Psoas muscle (tissue), 8 donors: ENCODE data around the gene GFPT1. TPM values are rescaled to one million over a fixed set of nuclear protein-coding genes. Genes with fewer than 3 reads are reported as not detected.

Source experiments
- ATAC-seq, 4 donors: fragments of 200-7000 bp; cut with Tn5 transposase; one replicate each; pipeline ENCODE4 v1.9.1; 2020; ENCODE audit warnings: moderate library complexity in 3 of 4, mild to moderate bottlenecking in 2 of 4
- DNase-seq, 2 donors: peaks; one replicate each; pipeline ENCODE4 v3.0.0-alpha.2; 2020
- H3K27ac ChIP-seq: fragments of 200-600 bp; one replicate; pipeline ENCODE4 v1.8.0; 2022
- H3K27me3 ChIP-seq, 3 donors: fragments of 200-600 bp in 1 of 3; one replicate each; pipeline versions ENCODE4 v1.6.1 to v1.8.0; 2013 to 2022; ENCODE audit warnings: low read length in 2 of 3, mild to moderate bottlenecking in 2 of 3, moderate library complexity in 1 of 3; ENCODE audit not compliant: insufficient read depth in 3 of 3
- H3K36me3 ChIP-seq, 2 donors: fragments of 200-600 bp in 1 of 2; one replicate each; pipeline versions ENCODE4 v1.6.1 to v1.8.0; 2013 to 2022; ENCODE audit warnings: low read depth in 1 of 2, mild to moderate bottlenecking in 1 of 2, moderate library complexity in 1 of 2; ENCODE audit not compliant: insufficient read depth in 1 of 2
- H3K4me1 ChIP-seq: fragments of 200-600 bp; one replicate; pipeline ENCODE4 v1.8.0; 2022
- H3K4me3 ChIP-seq: fragments of 200-600 bp; one replicate; pipeline ENCODE4 v1.8.0; 2022; ENCODE audit warnings: mild to moderate bottlenecking
- H3K9me3 ChIP-seq: fragments of 200-600 bp; one replicate; pipeline ENCODE4 v1.8.0; 2022
- WGBS, 3 donors: extraction: QIAGEN DNeasy Blood & Tissue Kit; methylation state at CpG; one replicate each; pipeline versions ENCODE4 v1.1.6 to v1.1.7; 2013; 5-methylcytosine and 5-hydroxymethylcytosine counted together
- intact Hi-C, 2 donors: fragments of 100-400 bp; cut with DNase I; formaldehyde crosslinking; loops; one replicate each; pipeline versions ENCODE4 v1.11.0 to v1.14.2; 2022
- polyA plus RNA-seq, 3 donors: library from polyadenylated mRNA; stranded (reverse); fragments of 200-250 nt; gene quantifications; one replicate each; pipeline ENCODE4 v1.2.3, GENCODE V29; 2013
- total RNA-seq, 4 donors: library from RNA; stranded (reverse); fragmentation: NEBNext Ultra II Directional in 2 of 4; extraction: Animal tissue kit (Norgen Biotek cat#: 25700) in 2 of 4; gene quantifications; one replicate each; pipeline versions ENCODE4 v1.2.1 to v1.2.4, GENCODE V29; 2021 to 2023
- TF ChIP-seq, protein P1 (sequence below): fragments of 200-600 bp; IDR thresholded peaks from one replicate; pipeline ENCODE4 v1.8.0; 2022; ENCODE audit warnings: antibody characterized with exemption
- donor health status: healthy with polysubstance abuse.
- donor health status: DM: no; HTN: no; CAD: no; lungs with moderate emphysema.
- donor health status: Bipolar disorder and iron deficiency.
- donor health status: healthy.
- donor health status: DM: yes; HTN: yes; CAD: no.
- donor health status: DM: no; HTN: no; CAD: no.
- donor health status: DM: no; HTN: no; CAD: no.
- donor health status: DM: yes; HTN: yes; CAD: no.

The GFPT1 gene
- total and polyA plus RNA-seq, 7 donors: 5.7 to 34.5 (median 19.8) TPM

DNA sequence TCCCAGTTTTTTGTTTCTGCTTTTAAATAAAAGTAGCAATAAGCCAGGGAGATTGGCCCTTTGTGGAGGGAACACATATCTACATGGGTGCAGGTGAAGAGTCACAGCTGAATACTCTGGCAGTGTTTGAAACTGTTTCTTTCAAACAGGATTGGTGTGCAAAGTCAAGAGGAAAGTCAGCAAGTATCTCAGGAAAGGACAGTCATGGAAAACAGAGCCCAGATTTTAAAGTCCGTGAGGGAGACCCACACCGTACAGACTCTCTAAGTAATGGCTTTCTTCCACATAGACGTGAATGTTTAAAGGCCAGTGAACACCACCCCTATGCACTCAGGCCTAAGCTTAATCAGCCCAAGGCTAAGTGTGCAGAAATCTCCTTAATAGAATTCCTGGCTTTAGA lies 95.3 kb downstream of the GFPT1 start:
- Histone ChIP-seq H3K4me3 (no peak overlapping the region), H3K4me1 (no peaks in the 10 kb centered on the region), H3K27ac (no peak overlapping the region), H3K27me3 (no peaks in the 10 kb centered on the region), H3K9me3 (no peaks in the 10 kb centered on the region), H3K36me3 (no peaks in the 10 kb centered on the region)
- TF ChIP-seq, protein P1, sequence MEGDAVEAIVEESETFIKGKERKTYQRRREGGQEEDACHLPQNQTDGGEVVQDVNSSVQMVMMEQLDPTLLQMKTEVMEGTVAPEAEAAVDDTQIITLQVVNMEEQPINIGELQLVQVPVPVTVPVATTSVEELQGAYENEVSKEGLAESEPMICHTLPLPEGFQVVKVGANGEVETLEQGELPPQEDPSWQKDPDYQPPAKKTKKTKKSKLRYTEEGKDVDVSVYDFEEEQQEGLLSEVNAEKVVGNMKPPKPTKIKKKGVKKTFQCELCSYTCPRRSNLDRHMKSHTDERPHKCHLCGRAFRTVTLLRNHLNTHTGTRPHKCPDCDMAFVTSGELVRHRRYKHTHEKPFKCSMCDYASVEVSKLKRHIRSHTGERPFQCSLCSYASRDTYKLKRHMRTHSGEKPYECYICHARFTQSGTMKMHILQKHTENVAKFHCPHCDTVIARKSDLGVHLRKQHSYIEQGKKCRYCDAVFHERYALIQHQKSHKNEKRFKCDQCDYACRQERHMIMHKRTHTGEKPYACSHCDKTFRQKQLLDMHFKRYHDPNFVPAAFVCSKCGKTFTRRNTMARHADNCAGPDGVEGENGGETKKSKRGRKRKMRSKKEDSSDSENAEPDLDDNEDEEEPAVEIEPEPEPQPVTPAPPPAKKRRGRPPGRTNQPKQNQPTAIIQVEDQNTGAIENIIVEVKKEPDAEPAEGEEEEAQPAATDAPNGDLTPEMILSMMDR: no peak
- ATAC-seq (no peak), DNase-seq (no peak)
- intact Hi-C loops: no loop called here
- WGBS, 3 donors: 60 to 82% (median 75%) methylated on average over 3 of the region's 3 CpGs

DNA sequence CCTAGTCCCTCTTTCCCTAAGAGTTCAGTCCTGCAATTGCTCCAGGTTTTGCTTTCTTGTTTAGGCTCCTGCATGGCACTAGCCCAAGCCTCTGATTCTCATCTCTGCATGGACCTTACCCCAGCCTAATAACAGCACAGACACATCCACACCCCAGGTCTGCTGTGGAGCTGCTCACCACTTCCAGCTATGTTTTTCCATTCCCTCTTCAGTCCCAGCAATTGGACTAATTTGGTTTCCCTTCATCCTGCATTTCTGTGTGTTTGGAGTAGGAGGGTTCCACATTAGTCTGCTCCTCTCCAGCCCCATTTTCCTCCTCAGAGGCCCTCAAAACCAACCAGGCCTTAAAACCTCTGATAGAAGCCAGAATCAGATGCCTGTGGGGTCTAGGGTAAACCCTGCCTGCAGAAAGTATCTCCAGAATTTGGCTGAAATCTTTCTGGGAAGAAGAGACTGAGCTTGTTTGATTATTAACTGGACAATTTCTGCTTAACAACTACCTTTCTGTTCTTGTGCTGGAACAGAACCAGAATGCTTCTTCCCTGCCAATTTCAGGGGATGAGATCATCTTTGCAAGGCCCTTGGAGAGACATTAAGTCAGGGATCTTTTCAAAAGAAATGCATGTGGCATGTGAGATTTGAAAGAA lies 95.9 kb downstream of the GFPT1 start:
- intact Hi-C loops: no loop called here
- H3K4me1 ChIP-seq: no peaks in the 10 kb centered on the region
- no peaks in the 10 kb centered on the region for H3K9me3 ChIP-seq
- ATAC-seq: no peak
- H3K36me3 ChIP-seq: no peaks in the 10 kb centered on the region
- DNase-seq: no peak
- H3K27me3 ChIP-seq: no peaks in the 10 kb centered on the region
- TF ChIP-seq, protein P1: no peak
- H3K4me3 ChIP-seq: no peak overlapping the region
- no peak overlapping the region for H3K27ac ChIP-seq

DNA sequence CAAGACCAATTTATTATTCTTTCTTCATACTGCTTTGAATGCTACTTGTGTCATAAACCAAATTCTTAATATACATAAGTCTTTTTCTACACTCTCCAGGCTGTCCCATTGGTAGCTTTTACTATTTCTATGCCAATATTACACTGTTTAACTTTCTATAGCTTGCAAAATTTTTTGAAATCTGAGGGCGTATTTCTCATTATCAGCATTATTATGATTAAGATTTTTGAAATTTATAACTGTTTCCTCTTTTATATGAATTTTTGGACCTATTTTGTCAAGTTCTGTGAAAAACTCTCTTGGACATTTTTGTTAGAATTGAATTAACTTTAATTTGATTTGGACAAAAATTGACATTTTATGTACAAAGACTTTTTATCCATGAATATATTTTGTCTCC lies 98.6 kb downstream of the GFPT1 start:
- DNase-seq (no peak), ATAC-seq (no peak)
- intact Hi-C loops: no loop called here
- Histone ChIP-seq H3K9me3 (no peaks in the 10 kb centered on the region), H3K4me3 (no peak overlapping the region), H3K27me3 (no peaks in the 10 kb centered on the region), H3K27ac (no peak overlapping the region), H3K36me3 (no peaks in the 10 kb centered on the region), H3K4me1 (no peaks in the 10 kb centered on the region)
- TF ChIP-seq, protein P1: no peak
- WGBS, 3 donors: 94 to 100% (median 100%) methylated on average over 1 of the region's 1 CpG

DNA sequence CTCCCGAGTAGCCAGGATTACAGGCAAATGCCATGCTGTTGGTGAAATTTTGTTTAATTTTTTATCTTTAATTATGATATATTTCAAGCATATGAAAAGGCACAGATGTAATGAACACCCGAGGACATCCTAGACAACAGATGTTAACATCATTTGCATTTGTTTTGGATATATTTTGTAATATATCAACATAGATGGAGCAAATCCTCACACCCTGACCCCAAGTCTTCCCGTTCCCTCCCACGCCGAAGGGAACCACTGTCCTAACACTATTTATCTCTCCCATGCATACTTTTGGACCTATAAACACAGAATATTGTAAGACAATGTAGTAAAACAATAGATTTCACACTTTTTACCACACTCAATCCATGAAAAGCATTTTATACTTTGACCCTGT lies 99.5 kb downstream of the GFPT1 start:
- Histone ChIP-seq H3K36me3 (no peaks in the 10 kb centered on the region), H3K4me1 (no peaks in the 10 kb centered on the region), H3K9me3 (no peaks in the 10 kb centered on the region), H3K27me3 (no peaks in the 10 kb centered on the region), H3K27ac (no peak overlapping the region), H3K4me3 (no peak overlapping the region)
- no peak for ATAC-seq
- 75 to 88% (median 83%) methylated on average over 5 of the region's 5 CpGs for WGBS, 3 donors
- intact Hi-C loops: no loop called here
- TF ChIP-seq, protein P1: no peak
- DNase-seq: no peak

DNA sequence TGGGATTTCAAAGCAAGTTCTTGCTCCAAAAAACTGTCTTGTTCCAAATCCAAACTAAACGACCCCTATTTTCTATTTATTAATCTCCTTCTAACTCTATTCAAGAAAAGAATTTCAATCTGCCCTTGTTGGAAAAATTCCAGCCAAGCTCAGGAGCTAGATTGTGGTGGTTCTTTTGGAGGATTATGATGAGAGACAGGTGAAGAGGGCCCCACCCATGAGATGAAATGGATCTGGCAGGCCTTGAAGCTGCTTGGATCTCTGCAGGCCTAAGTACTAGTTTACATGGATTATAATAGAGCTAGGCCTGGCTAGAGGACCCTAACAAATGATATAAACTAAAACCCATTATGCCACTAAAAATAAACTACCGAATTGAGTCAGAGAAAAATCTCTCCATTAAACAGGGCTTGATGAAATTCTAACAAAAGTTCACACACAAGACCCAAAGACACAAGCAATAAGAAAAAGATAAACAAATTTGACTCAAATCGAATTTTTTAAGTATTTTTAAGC lies 101.6 kb downstream of the GFPT1 start:
- Histone ChIP-seq H3K27ac (no peak overlapping the region), H3K36me3 (no peaks in the 10 kb centered on the region), H3K4me3 (no peak overlapping the region), H3K9me3 (no peaks in the 10 kb centered on the region), H3K4me1 (no peaks in the 10 kb centered on the region), H3K27me3 (no peaks in the 10 kb centered on the region)
- DNase-seq (no peak), ATAC-seq (no peak)
- intact Hi-C loops: no loop called here
- TF ChIP-seq, protein P1: no peak
- 40 to 53% (median 41%) methylated on average over 3 of the region's 3 CpGs for WGBS, 3 donors
